Panc1 (cell line): ENCODE results near the gene SUPT5H. TPM values are rescaled to one million over a fixed set of nuclear protein-coding genes. Genes with fewer than 3 reads are reported as not detected.

Source experiments
- ATAC-seq: fragments of 200-7000 bp; cut with Tn5 transposase; 2 replicates; pipeline ENCODE4 v1.9.1; 2020; ENCODE audit warnings: mild to moderate bottlenecking, moderate library complexity
- BruUV-seq: library from RNA; stranded (reverse); fragments of 400-500 nt; replicated peaks from 2 replicates; lab custom pipeline; 2021; lab: Mats Ljungman, UMichigan
- CTCF ChIA-PET: fragments of 300-600 bp; sonication (Branson Sonifier 250); formaldehyde crosslinking; loops from one replicate; lab custom pipeline; 2022; ENCODE audit warnings: antibody characterized with exemption; lab: Charles Lee
- POLR2A ChIA-PET: fragments of 300-600 bp; sonication (Branson Sonifier 250); formaldehyde crosslinking; loops from one replicate; lab custom pipeline; 2022; ENCODE audit warnings: antibody characterized with exemption; lab: Charles Lee
- DNase-seq: peaks from one replicate; pipeline ENCODE4 v3.0.0-alpha.2; 2010; ENCODE audit warnings: low read depth, low spot score
- H3K27ac ChIP-seq: 2 replicates; pipeline ENCODE4 v1.5.1; 2011; ENCODE audit warnings: mild to moderate bottlenecking, low read length, inconsistent platforms
- H3K27me3 ChIP-seq: fragments of 200-500 bp; sonication (Bioruptor generic); 2 replicates; pipeline ENCODE4 v1.6.0; 2014; ENCODE audit warnings: low read length, inconsistent platforms; ENCODE audit not compliant: control insufficient read depth, insufficient read depth
- H3K36me3 ChIP-seq: fragments of 200-500 bp; sonication (Bioruptor generic); 2 replicates; pipeline ENCODE4 v1.5.1; 2014; ENCODE audit warnings: inconsistent platforms, mild to moderate bottlenecking, low read length, moderate library complexity; ENCODE audit not compliant: control insufficient read depth, insufficient read depth
- H3K4me1 ChIP-seq: 2 replicates; pipeline ENCODE4 v1.5.1; 2011; ENCODE audit warnings: inconsistent platforms, mild to moderate bottlenecking, low read length, moderate library complexity; ENCODE audit not compliant: control insufficient read depth, insufficient read depth
- H3K4me3 ChIP-seq, 2 experiments: 2 replicates each; pipeline ENCODE4 v1.5.1; 2011 to 2012; ENCODE audit warnings: low read depth in 2 of 2, low read length in 2 of 2, mild to moderate bottlenecking in 2 of 2, inconsistent platforms in 1 of 2, moderate library complexity in 1 of 2
- H3K9me3 ChIP-seq: fragments of 200-500 bp; sonication (Bioruptor generic); 2 replicates; pipeline ENCODE4 v1.5.1; 2014; ENCODE audit warnings: low read depth, mild to moderate bottlenecking, inconsistent platforms, low read length, moderate library complexity; ENCODE audit not compliant: control insufficient read depth, insufficient read depth
- POLR2AphosphoS5 ChIP-seq: IDR thresholded peaks from 2 replicates; pipeline ENCODE4 v1.6.1; 2012; ENCODE audit warnings: mild to moderate bottlenecking, low read depth, low read length, moderate library complexity
- in situ Hi-C: cut with HindIII; loops from 2 replicates; pipeline ENCODE4 v1.10.0; 2016; ENCODE audit warnings: low sequenced_read_pairs, low pct_unique_long_range_greater_than_20kb
- intact Hi-C: fragments of 100-400 bp; cut with micrococcal nuclease; formaldehyde crosslinking; loops from one replicate; pipeline ENCODE4 v1.10.0; 2022; ENCODE audit not compliant: unreplicated experiment
- total RNA-seq: library from RNA; stranded (reverse); gene quantifications from one replicate; pipeline ENCODE4 v1.2.1, GENCODE V29; 2021; ENCODE audit not compliant: unreplicated experiment
- TF ChIP-seq, protein P1 (sequence below), 2 experiments: IDR thresholded peaks; 2 replicates each; pipeline ENCODE4 v1.6.1; 2011 to 2012; ENCODE audit warnings: low read depth in 2 of 2, control low read depth in 1 of 2, low read length in 1 of 2, mild to moderate bottlenecking in 1 of 2, moderate library complexity in 1 of 2; ENCODE audit not compliant: insufficient read depth in 1 of 2
- TF ChIP-seq, protein P2 (sequence below): fragments of 450-650 bp; IDR thresholded peaks from 2 replicates; pipeline ENCODE4 v1.5.1; 2017; ENCODE audit warnings: mild to moderate bottlenecking

Gene SUPT5H
- total RNA-seq, 1 experiment from 2014 or later, result 1,614 TPM

DNA sequence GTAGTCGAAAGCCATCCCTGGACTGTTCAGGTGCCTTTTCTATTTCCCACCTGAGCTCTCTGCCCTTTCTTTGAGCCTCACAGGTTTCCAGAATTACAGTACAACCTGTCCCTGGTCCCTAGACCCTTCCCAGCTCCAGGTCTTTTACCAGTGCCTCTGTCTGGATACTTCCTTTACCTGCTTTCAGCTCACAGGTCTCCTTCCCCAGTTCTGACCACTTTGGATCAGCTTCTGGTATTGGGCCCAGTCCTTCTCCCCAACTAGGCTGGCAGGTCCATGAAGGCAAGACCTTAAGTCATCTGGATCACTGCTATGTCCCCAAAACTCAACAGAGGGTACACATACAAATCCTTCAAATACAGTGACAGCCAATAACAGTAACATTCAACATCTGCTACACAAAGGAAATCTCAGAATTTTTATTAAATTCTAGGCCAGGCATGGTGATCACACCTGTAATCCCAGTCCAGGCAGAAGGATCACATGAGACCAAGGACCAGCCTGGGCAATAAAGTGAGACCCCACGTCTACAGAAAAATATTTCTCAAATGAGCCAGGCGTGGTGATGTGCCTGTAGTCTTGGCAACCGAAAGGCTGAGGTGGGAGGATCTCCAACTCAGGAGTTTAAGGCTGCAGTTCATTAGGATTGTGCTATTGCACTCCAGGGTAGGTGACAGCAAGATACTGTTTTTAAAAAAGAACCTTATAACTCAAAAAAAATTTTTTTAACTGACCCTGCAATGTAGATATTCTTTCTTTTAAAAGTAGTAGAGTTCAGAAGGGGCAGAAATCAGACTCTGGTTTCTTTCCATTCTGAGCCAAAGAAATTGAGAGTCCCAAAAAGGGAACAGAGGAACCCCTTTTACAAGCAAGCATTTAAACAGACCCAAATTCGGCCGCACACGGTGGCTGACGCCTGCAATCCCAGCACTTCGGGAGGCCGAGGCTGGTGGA lies 11.0 kb upstream of the SUPT5H start:
- BruUV-seq, result no TSS peak
- no peaks in the 10 kb centered on the region for H3K9me3 ChIP-seq
- in situ Hi-C loops, result no loop called here

DNA sequence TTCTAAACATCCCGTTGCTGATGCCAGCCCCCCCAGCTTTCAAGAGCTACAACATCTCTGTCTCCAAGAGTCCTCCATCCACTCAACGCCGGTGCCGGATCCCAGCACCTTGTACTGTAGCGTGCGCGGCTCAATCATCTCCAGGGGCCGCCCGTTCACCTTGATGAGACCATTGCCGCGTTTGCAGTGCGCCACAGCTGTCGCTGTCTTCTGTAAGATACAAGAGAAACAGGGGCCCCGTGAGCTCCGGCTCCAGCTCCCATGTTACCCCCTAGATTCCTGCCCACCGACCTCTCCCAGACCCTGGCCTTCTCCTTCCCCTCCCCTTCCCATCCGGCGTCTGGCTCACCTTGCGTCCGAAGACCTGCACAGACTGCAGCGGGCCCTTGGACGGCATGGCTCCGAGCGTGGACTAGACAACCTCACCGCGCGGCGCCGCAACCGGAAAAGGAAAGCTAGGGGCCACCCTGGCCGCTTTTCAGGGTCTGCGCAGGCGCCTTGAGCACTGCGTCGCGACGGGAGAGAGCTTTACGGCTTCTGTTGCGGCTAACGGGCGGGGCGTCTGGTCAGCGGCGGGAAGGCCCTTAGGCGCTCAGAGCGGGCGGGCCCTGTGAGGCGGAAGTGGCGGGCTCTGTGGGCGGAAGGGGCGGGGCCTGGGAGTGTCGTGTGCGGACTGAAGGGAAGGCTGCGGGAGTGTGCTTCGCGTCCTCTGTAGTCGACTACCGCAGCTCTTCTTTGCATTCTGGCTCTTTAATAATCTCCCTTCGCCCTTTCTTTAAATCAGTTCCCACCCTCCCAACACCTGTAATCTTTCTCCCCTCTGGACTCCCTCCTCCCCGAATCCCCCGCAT lies 9.7 kb upstream of the SUPT5H start, which contains the start of gene RPS16:
Gene RPS16, minus strand, starts transcription at position 451 of the 851 bp plus-strand sequence. Its CDS starts 54 bp downstream, at position 397.
- CTCF ChIA-PET, result interaction anchor here (0.5 to 1.8 kb wide), 46 partner anchors 9 to 535 kb away, joined by 3 to 34 read pairs (median 6); partner anchors contain the start of genes DLL3, EID2, EID2B and FBL
- POLR2A ChIA-PET, result interaction anchor here (0.5 to 5.9 kb wide), 129 partner anchors 9 to 1376 kb away, joined by 3 to 524 read pairs (median 5); partner anchors contain the start of genes DLL3, DYRK1B, EID2 and EID2B
- TF ChIP-seq, protein P1, sequence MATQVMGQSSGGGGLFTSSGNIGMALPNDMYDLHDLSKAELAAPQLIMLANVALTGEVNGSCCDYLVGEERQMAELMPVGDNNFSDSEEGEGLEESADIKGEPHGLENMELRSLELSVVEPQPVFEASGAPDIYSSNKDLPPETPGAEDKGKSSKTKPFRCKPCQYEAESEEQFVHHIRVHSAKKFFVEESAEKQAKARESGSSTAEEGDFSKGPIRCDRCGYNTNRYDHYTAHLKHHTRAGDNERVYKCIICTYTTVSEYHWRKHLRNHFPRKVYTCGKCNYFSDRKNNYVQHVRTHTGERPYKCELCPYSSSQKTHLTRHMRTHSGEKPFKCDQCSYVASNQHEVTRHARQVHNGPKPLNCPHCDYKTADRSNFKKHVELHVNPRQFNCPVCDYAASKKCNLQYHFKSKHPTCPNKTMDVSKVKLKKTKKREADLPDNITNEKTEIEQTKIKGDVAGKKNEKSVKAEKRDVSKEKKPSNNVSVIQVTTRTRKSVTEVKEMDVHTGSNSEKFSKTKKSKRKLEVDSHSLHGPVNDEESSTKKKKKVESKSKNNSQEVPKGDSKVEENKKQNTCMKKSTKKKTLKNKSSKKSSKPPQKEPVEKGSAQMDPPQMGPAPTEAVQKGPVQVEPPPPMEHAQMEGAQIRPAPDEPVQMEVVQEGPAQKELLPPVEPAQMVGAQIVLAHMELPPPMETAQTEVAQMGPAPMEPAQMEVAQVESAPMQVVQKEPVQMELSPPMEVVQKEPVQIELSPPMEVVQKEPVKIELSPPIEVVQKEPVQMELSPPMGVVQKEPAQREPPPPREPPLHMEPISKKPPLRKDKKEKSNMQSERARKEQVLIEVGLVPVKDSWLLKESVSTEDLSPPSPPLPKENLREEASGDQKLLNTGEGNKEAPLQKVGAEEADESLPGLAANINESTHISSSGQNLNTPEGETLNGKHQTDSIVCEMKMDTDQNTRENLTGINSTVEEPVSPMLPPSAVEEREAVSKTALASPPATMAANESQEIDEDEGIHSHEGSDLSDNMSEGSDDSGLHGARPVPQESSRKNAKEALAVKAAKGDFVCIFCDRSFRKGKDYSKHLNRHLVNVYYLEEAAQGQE (IDR thresholded peaks at IDR 0.05; ENCODE audit: insufficient read depth in 1 of 2, low read depth in 2 of 2, low read length in 1 of 2), result no peak
- TF ChIP-seq POLR2AphosphoS5, result no peak
- Histone ChIP-seq H3K9me3 (no peaks in the 10 kb centered on the region), H3K27ac (peak within 1 kb of the TSS; percentile 84), H3K4me1 (peaks cover 77% of the 10 kb centered on the region), H3K27me3 (no peaks in the 10 kb centered on the region), H3K36me3 (peaks cover 27% of the 10 kb centered on the region), H3K4me3 (peak within 1 kb of the TSS; percentile 29 to 58)
- peak; percentile 87 for ATAC-seq
- in situ Hi-C loops, result no loop called here
- peak; percentile 100 for DNase-seq
- no TSS peak for BruUV-seq
- intact Hi-C loops, result no loop called here

More for the DNA sequence above, 11.0 kb upstream of the SUPT5H start:
- peak overlapping the region; percentile 84 for H3K27ac ChIP-seq
- ChIA-PET CTCF (interaction anchor here (1.1 to 1.8 kb wide), 18 partner anchors 8 to 117 kb away, joined by 3 to 34 read pairs (median 10); partner anchors contain the start of genes EID2B, MED29, PAF1 and PLEKHG2), POLR2A (interaction anchor here (0.5 to 5.9 kb wide), 43 partner anchors 8 to 871 kb away, joined by 3 to 524 read pairs (median 22); partner anchors contain the start of genes DLL3, DYRK1B, EID2 and EID2B)
- ATAC-seq (no peak), DNase-seq (no peak)
- H3K4me1 ChIP-seq, result peaks cover 79% of the 10 kb centered on the region
- no peaks in the 10 kb centered on the region for H3K27me3 ChIP-seq
- peaks cover 27% of the 10 kb centered on the region for H3K36me3 ChIP-seq
- intact Hi-C loops, result no loop called here
- peak overlapping the region; percentile 29 to 58 for H3K4me3 ChIP-seq
- no peak for TF ChIP-seq POLR2AphosphoS5
- TF ChIP-seq, protein P2, sequence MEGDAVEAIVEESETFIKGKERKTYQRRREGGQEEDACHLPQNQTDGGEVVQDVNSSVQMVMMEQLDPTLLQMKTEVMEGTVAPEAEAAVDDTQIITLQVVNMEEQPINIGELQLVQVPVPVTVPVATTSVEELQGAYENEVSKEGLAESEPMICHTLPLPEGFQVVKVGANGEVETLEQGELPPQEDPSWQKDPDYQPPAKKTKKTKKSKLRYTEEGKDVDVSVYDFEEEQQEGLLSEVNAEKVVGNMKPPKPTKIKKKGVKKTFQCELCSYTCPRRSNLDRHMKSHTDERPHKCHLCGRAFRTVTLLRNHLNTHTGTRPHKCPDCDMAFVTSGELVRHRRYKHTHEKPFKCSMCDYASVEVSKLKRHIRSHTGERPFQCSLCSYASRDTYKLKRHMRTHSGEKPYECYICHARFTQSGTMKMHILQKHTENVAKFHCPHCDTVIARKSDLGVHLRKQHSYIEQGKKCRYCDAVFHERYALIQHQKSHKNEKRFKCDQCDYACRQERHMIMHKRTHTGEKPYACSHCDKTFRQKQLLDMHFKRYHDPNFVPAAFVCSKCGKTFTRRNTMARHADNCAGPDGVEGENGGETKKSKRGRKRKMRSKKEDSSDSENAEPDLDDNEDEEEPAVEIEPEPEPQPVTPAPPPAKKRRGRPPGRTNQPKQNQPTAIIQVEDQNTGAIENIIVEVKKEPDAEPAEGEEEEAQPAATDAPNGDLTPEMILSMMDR, result no peak
